Measurements from ENCODE around the gene FAM50B.

DNA sequence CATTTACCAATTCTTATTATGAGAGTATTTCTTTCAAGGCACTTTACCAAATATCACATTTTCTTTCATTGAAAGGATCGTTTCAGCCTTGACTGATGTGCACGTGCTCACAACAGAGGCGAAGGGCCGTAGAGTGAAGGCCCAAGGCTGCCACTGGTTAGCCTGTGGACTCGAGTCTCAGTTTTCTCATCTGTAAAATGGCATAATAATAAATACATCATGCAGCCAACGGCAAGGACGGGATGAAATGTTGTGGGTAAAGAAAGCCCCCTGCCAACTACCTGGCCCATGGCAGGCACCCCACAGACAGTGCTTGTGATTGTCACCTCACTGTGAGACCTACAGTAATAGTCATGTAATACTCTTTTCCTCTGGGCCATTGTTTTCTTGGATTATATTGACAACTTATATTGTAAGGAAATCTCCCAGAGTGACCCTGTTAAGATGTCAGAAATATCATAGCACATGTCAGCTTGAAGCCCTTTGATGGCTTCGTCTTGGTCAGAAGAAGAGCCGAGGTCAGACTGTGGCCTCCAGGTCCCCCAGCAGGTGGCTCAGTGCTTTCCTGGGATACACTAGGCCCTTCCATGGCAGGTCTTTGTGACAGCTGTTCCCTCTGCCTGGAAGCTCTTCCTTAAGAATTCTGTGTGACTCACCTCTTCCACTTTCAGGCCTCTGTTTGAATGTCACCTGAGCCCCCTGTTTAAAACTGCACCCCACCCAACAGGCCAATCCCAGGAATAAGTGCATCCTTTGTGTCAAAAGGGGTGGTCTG is 36.3 kb downstream of the FAM50B start:
- TF ChIP-seq, protein P1, sequence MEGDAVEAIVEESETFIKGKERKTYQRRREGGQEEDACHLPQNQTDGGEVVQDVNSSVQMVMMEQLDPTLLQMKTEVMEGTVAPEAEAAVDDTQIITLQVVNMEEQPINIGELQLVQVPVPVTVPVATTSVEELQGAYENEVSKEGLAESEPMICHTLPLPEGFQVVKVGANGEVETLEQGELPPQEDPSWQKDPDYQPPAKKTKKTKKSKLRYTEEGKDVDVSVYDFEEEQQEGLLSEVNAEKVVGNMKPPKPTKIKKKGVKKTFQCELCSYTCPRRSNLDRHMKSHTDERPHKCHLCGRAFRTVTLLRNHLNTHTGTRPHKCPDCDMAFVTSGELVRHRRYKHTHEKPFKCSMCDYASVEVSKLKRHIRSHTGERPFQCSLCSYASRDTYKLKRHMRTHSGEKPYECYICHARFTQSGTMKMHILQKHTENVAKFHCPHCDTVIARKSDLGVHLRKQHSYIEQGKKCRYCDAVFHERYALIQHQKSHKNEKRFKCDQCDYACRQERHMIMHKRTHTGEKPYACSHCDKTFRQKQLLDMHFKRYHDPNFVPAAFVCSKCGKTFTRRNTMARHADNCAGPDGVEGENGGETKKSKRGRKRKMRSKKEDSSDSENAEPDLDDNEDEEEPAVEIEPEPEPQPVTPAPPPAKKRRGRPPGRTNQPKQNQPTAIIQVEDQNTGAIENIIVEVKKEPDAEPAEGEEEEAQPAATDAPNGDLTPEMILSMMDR (conservative IDR thresholded peaks at IDR 0.05): peak; percentile 55
- no peak for TF ChIP-seq EZH2 (IDR thresholded peaks at IDR 0.05; ENCODE audit: low read depth)

Data from PC-9 (cell line).